DOHH2 (cell line): Measurements from ENCODE around the gene GOSR2.
A peak's percentile ranks its signal among the peaks of the same experiment; 100 is the strongest.

ENCODE experiments used
- H3F3A ChIP-seq: fragments of 200-600 bp; sonication (generic), shearing (Covaris generic); 2 replicates; pipeline ENCODE4 v1.6.0; 2016; ENCODE audit warnings: antibody characterized with exemption, mild to moderate bottlenecking; ENCODE audit not compliant: control insufficient read depth, insufficient read depth
- H3K27ac ChIP-seq: fragments of 200-600 bp; sonication (generic); 2 replicates; pipeline ENCODE4 v1.5.1; 2014; ENCODE audit warnings: low read depth, mild to moderate bottlenecking, low read length, moderate library complexity
- H3K27me3 ChIP-seq: fragments of 200-600 bp; sonication (generic); 2 replicates; pipeline ENCODE4 v1.6.1; 2014; ENCODE audit warnings: mild to moderate bottlenecking, low read length, mixed read lengths; ENCODE audit not compliant: control insufficient read depth
- H3K36me3 ChIP-seq: fragments of 200-600 bp; sonication (generic); 2 replicates; pipeline ENCODE4 v1.6.1; 2014; ENCODE audit warnings: mild to moderate bottlenecking, low read length, moderate library complexity, mixed read lengths; ENCODE audit not compliant: control insufficient read depth
- H3K4me1 ChIP-seq: fragments of 200-600 bp; sonication (generic); 2 replicates; pipeline ENCODE4 v1.6.1; 2014; ENCODE audit warnings: mild to moderate bottlenecking, low read length, mixed read lengths; ENCODE audit not compliant: control insufficient read depth
- H3K4me2 ChIP-seq: fragments of 200-600 bp; sonication (generic); 2 replicates; pipeline ENCODE4 v1.6.0; 2014; ENCODE audit warnings: mild to moderate bottlenecking, low read length, moderate library complexity
- H3K4me3 ChIP-seq: fragments of 200-600 bp; sonication (generic); 2 replicates; pipeline ENCODE4 v1.5.1; 2014; ENCODE audit warnings: mild to moderate bottlenecking, low read length, mixed read lengths
- H3K79me2 ChIP-seq: fragments of 200-600 bp; sonication (generic); 2 replicates; pipeline ENCODE4 v1.6.1; 2014; ENCODE audit warnings: mild to moderate bottlenecking, low read length, mixed read lengths; ENCODE audit not compliant: control insufficient read depth
- H3K9me2 ChIP-seq: fragments of 200-600 bp; sonication (generic); replicated peaks from 2 replicates; pipeline ENCODE4 v1.6.1; 2014; ENCODE audit warnings: mild to moderate bottlenecking, low read length, mixed read lengths; ENCODE audit not compliant: control insufficient read depth
- H3K9me3 ChIP-seq: fragments of 200-600 bp; sonication (generic); 2 replicates; pipeline ENCODE4 v1.6.1; 2014; ENCODE audit warnings: antibody characterized with exemption, low read length, mixed read lengths; ENCODE audit not compliant: control insufficient read depth, insufficient read depth
- H4K20me1 ChIP-seq: fragments of 200-600 bp; sonication (generic); 2 replicates; pipeline ENCODE4 v1.6.0; 2014; ENCODE audit warnings: low read depth, mild to moderate bottlenecking, antibody characterized with exemption, low read length, moderate library complexity; ENCODE audit not compliant: control insufficient read depth, insufficient read depth
- EZH2phosphoT487 ChIP-seq: fragments of 200-600 bp; sonication (generic); IDR thresholded peaks from 2 replicates; pipeline ENCODE4 v1.6.1; 2017; ENCODE audit warnings: borderline replicate concordance, mild to moderate bottlenecking, antibody characterized with exemption, low read length, moderate library complexity, mixed read lengths
- TF ChIP-seq, protein P1 (sequence below): fragments of 200-600 bp; sonication (generic); IDR thresholded peaks from one replicate; pipeline ENCODE4 v1.5.1; 2014; ENCODE audit warnings: antibody characterized with exemption, mild to moderate bottlenecking, low read depth, low read length; ENCODE audit not compliant: poor library complexity, severe bottlenecking

The GOSR2 gene

DNA sequence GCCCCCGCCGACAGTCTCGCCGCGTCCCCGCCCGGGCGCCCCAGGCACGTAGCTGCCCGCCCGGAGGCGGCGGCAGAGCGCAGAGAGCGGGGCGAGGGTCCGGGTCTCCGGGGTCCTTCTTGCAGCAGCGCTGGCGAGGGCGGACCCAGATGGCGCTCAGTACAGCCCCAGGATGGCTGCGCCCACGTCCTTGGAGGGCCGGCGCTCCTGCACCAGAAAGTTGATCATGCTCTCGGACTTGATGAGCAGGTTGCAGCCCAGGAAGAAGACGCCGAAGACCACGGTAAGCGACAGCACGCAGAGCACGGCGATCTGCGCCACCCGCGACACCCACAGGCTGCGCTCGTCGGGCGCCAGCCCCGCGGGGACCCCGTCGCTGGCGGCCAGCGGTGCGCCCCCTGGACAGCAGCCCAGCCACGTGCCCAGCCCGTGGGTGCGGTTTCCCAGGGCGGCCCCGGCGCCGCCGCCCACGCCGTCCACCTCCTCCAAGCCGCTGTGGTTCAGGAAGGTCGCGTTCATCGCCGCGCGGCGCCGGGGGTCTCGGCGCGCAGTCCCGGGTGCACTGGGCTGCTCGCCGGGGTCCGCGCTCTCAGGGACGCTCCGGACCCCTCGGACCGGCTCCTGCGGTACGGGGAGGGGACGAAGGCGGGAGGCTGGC is 55.7 kb downstream of the GOSR2 start:
- H3K4me3 ChIP-seq: peak overlapping the region; percentile 59
- no peaks in the 10 kb centered on the region for H3K36me3 ChIP-seq
- peak overlapping the region; percentile 65 for H3K4me2 ChIP-seq
- H3K4me1 ChIP-seq: peaks cover 34% of the 10 kb centered on the region
- H3K79me2 ChIP-seq: no peaks in the 10 kb centered on the region
- H3K27ac ChIP-seq: no peak overlapping the region
- H3K9me3 ChIP-seq: no peaks in the 10 kb centered on the region
- H3K27me3 ChIP-seq: peaks cover 40% of the 10 kb centered on the region
- no peaks in the 10 kb centered on the region for H3K9me2 ChIP-seq
- H4K20me1 ChIP-seq: no peaks in the 10 kb centered on the region
- H3F3A ChIP-seq: no peaks in the 10 kb centered on the region
- TF ChIP-seq EZH2phosphoT487: peak; percentile 77; the same call in 1 of the 2 replicates
- TF ChIP-seq, protein P1, sequence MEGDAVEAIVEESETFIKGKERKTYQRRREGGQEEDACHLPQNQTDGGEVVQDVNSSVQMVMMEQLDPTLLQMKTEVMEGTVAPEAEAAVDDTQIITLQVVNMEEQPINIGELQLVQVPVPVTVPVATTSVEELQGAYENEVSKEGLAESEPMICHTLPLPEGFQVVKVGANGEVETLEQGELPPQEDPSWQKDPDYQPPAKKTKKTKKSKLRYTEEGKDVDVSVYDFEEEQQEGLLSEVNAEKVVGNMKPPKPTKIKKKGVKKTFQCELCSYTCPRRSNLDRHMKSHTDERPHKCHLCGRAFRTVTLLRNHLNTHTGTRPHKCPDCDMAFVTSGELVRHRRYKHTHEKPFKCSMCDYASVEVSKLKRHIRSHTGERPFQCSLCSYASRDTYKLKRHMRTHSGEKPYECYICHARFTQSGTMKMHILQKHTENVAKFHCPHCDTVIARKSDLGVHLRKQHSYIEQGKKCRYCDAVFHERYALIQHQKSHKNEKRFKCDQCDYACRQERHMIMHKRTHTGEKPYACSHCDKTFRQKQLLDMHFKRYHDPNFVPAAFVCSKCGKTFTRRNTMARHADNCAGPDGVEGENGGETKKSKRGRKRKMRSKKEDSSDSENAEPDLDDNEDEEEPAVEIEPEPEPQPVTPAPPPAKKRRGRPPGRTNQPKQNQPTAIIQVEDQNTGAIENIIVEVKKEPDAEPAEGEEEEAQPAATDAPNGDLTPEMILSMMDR: no peak

- H3K4me2 ChIP-seq: peak within 1 kb of the TSS; percentile 65
- no peak; the same call in 1 of the 2 replicates for TF ChIP-seq EZH2phosphoT487
- TF ChIP-seq, protein P1: no peak
- H3K27me3 ChIP-seq: peaks cover 40% of the 10 kb centered on the region
- no peak within 1 kb of the TSS for H3K27ac ChIP-seq
- peaks cover 38% of the 10 kb centered on the region for H3K4me1 ChIP-seq
- no peaks in the 10 kb centered on the region for H3K9me2 ChIP-seq
- H3K36me3 ChIP-seq: no peaks in the 10 kb centered on the region
- peak within 1 kb of the TSS; percentile 59 for H3K4me3 ChIP-seq
- no peaks in the 10 kb centered on the region for H3F3A ChIP-seq
- H4K20me1 ChIP-seq: no peaks in the 10 kb centered on the region
- no peaks in the 10 kb centered on the region for H3K9me3 ChIP-seq
- H3K79me2 ChIP-seq: no peaks in the 10 kb centered on the region
Observed at GRCh38 chr17:46979147-46979863, 56.3 kb downstream of the GOSR2 start, which contains the start of gene RPRML. RPRML (minus strand) TSS chr17:46979253; CDS start chr17:46979007, 246 bp downstream.

- H3K9me2 ChIP-seq: no peaks in the 10 kb centered on the region
- no peaks in the 10 kb centered on the region for H3F3A ChIP-seq
- peaks cover 40% of the 10 kb centered on the region for H3K27me3 ChIP-seq
- no peaks in the 10 kb centered on the region for H4K20me1 ChIP-seq
- H3K27ac ChIP-seq: no peak overlapping the region
- H3K36me3 ChIP-seq: no peaks in the 10 kb centered on the region
- H3K79me2 ChIP-seq: no peaks in the 10 kb centered on the region
- TF ChIP-seq EZH2phosphoT487: no peak
- TF ChIP-seq, protein P1: no peak
- H3K4me3 ChIP-seq: no peak overlapping the region
- H3K4me2 ChIP-seq: no peak overlapping the region; the same call in 1 of the 2 replicates
- no peaks in the 10 kb centered on the region for H3K9me3 ChIP-seq
- peaks cover 38% of the 10 kb centered on the region for H3K4me1 ChIP-seq
Observed at GRCh38 chr17:46982577-46982976, 59.6 kb downstream of the GOSR2 start.
